Coronary artery (tissue), 2 donors: Measurements from ENCODE around the gene HYCC1.

ENCODE experiments used
- DNase-seq: peaks from one replicate; pipeline ENCODE4 v3.0.0-alpha.2; 2017; ENCODE audit warnings: low spot score
- H3K27ac ChIP-seq, 2 donors: fragments of 200-600 bp; sonication (generic); one replicate each; pipeline ENCODE4 v1.5.1; 2016 to 2019
- H3K4me3 ChIP-seq: fragments of 200-600 bp; sonication (generic); 2 replicates; pipeline ENCODE4 v1.5.1; 2016; ENCODE audit warnings: mild to moderate bottlenecking, moderate library complexity
- TF ChIP-seq, protein P1 (sequence below): fragments of 200-600 bp; sonication (generic); IDR thresholded peaks from one replicate; pipeline ENCODE4 v1.5.1; 2019; ENCODE audit warnings: antibody characterized with exemption

The HYCC1 gene

DNA sequence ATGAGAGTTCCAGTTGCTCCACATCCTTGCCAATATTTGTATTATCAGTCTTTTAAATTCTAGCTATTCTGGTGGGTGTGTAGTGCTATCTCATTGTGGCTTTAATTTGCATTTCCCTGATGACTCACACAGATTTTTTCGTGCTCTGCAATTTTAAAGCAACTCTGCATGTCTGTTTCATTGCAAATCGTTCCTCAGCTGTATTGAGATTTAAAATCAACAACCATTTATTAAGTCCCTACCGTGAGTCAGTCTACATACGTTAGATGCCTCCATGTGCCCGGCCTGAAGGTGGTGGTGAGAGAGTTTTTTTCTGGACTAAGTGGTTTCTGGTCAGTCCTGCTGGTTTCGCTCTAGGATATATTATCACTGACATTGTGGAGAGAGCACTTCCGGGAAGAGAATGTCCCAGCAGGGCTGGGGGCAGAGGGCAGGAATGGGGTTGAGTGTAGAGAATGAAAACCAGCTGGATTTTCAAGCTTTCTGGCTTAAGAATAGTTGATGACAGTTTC is 8.4 kb upstream of the HYCC1 start:
- Histone ChIP-seq H3K4me3 (peak overlapping the region; percentile 24), H3K27ac (peak overlapping the region in 1 of 2 donors; percentile 31)
- TF ChIP-seq, protein P1, sequence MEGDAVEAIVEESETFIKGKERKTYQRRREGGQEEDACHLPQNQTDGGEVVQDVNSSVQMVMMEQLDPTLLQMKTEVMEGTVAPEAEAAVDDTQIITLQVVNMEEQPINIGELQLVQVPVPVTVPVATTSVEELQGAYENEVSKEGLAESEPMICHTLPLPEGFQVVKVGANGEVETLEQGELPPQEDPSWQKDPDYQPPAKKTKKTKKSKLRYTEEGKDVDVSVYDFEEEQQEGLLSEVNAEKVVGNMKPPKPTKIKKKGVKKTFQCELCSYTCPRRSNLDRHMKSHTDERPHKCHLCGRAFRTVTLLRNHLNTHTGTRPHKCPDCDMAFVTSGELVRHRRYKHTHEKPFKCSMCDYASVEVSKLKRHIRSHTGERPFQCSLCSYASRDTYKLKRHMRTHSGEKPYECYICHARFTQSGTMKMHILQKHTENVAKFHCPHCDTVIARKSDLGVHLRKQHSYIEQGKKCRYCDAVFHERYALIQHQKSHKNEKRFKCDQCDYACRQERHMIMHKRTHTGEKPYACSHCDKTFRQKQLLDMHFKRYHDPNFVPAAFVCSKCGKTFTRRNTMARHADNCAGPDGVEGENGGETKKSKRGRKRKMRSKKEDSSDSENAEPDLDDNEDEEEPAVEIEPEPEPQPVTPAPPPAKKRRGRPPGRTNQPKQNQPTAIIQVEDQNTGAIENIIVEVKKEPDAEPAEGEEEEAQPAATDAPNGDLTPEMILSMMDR: no peak
- DNase-seq: no peak

DNA sequence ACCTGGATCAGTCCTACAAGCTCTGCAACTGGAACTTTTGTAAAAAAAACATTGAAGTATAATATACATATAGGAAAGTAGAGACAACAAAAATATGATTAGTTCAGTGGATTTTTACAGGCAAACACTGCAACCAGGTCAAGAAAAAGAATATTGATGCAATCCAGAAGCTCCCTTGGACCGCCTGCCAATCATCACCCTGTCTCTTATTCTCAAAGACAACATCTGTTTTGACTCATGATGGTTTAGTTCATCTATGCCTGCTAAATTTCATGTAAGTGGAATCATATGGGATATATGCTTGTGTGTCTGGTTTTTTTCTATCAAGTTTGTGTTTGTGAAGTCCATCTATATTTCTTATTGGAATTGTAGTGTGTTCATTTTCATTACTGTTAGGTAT is 7.7 kb upstream of the HYCC1 start:
- H3K27ac ChIP-seq: peak overlapping the region in 1 of 2 donors; percentile 59
- no peak for DNase-seq
- TF ChIP-seq, protein P1: no peak
- H3K4me3 ChIP-seq: no peak overlapping the region

DNA sequence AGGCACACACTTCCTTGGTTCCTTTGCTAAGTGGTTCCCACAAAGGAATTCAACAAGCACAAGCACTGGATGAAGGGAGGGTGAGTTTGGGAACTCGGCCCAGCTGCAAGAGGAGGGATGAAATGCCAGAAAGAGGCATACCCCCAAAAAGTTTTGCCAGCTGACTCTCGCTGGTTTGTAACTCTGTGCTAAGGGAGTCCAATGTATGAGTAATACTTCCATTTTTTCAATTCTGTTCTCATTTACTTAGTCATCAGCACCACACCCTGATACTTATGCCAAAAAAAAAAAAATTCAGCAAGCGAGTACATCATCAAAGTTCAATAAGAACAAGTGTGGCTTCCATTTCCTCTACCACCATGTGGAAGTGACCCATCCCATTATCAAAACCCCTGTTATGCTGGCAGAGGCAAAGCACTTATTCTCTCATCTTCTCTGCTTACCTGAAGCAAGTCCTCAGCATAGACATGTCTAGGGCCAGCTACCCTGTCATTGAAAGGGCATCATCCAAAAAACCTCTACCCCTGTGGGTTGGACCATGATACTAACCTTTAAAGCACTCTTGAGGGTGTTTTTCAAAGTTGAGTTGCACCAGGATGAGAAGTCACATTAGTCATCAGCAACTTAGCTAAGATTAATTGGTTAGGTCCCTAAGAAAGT is 6.9 kb upstream of the HYCC1 start:
- DNase-seq: peak; percentile 79
- Histone ChIP-seq H3K27ac (peak overlapping the region; percentile 50 to 59), H3K4me3 (no peak overlapping the region)
- TF ChIP-seq, protein P1: no peak

DNA sequence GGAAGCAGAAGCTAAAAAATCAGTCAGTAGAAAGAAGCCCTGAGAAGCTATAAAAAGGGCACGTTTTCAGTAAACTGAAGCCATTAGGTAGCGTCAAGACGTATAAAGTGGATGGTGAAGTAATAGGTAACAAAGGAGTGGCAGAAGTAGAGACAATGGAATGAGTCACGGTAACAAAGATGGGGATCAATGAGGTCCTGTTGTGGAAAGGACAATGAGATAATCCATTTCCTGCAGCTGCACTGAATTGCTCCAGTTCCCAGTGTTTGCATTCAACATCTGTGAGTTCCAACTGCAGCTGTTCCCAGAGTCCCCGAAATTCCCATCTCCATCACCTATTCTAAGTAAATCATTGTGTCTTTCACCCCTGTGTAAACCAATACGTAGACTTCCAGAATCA is 4.8 kb upstream of the HYCC1 start:
- no peak for DNase-seq
- Histone ChIP-seq H3K27ac (no peak overlapping the region), H3K4me3 (no peak overlapping the region)
- TF ChIP-seq, protein P1: no peak

DNA sequence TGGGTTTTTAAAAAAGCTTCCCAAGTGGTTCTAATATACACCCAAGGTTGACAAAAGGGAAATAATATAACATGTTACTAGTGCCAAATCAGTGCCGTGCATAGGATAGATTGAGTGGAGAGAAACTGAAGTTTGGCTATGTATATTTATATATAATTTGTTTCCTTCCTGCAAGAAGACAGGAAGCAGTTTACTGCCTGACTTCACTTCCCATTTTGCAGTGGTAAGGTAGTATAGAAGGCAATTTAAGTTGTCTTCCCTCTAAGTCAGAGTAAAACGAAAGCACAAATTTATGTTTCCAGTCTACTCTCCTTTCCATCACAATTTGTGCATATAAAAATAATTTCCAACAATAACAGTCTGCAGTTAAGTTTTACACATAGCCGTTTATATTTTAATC is 3.4 kb upstream of the HYCC1 start:
- H3K4me3 ChIP-seq: peak overlapping the region; percentile 13
- peak overlapping the region; percentile 19 to 28 for H3K27ac ChIP-seq
- no peak for DNase-seq
- TF ChIP-seq, protein P1: no peak

DNA sequence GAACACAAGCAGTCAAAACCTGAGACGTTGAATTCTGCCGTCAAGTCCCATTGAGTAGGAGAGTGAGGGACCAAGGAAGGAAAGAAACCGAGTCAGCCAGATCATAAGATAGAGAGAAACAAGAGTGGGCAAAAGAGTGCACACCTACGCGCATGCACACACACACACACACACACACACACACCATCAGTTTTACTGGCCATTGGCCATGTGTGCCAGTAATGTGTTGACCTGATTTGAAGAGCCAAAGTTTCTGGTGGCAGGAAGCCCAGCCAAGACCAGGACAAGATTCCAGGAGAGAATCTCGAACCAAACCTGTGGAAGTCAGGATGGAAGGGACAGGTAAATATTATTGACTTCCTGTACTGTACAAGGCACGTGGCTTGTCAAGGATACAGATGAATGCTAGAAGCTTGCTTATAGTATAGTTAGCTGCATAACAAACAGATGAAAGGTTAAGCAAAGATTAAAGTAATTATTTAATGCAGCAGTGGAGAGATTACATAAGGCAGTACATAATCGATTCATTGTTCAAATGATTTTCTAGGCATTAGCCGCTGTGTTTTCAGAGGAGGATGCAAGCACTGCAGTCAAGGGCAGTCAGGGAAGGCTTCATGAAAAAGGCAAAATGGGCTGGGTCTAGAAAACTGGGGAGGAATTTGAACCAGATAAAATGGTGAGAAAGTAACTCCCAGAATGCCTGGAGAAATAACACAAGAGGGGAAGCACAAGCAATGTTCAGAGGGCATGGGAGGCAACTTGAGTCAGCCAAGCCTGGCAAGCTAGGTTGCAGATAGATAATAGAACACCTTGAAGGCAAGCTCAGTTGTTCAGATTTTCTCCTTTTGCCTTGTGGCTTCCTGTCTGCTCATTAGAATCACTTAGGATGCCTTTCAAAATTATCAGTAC is 2.7 kb upstream of the HYCC1 start:
- TF ChIP-seq, protein P1: no peak
- Histone ChIP-seq H3K27ac (peak overlapping the region in 1 of 2 donors; percentile 28), H3K4me3 (no peak overlapping the region)
- DNase-seq: no peak
